Effector CD8-positive, alpha-beta T cell (primary cell): Measurements from ENCODE around the gene TJP1.
"Not testable (repeated sequence)": the region's sequence is repeated elsewhere in the genome, so short reads cannot be mapped to it uniquely, and the experiment has no call there.

Experiments used
- DNase-seq: peaks from one replicate; lab custom pipeline; 2025; lab: John Stamatoyannopoulos, UW

The TJP1 gene

GRCh38 chr15:29799859-29800258 is 22.4 kb downstream of the TJP1 start:
- DNase-seq, result no peak

- DNase-seq, result no peak
Measured at GRCh38 chr15:29795610-29796009, 26.7 kb downstream of the TJP1 start.

GRCh38 chr15:29792426-29793159 is 29.7 kb downstream of the TJP1 start:
- DNase-seq, result no peak

GRCh38 chr15:29790607-29791006 is 31.7 kb downstream of the TJP1 start:
- DNase-seq, result no peak

GRCh38 chr15:29789871-29790270 is 32.4 kb downstream of the TJP1 start:
- no peak for DNase-seq

- DNase-seq, result no peak
Measured at GRCh38 chr15:29788433-29789034, 33.7 kb downstream of the TJP1 start.

- no peak for DNase-seq
Measured at GRCh38 chr15:29787767-29788166, 34.5 kb downstream of the TJP1 start.

GRCh38 chr15:29785642-29786041 is 36.6 kb downstream of the TJP1 start:
- DNase-seq, result no peak

- DNase-seq, result no peak
Measured at GRCh38 chr15:29785136-29785535, 37.1 kb downstream of the TJP1 start.

GRCh38 chr15:29784413-29784812 is 37.9 kb downstream of the TJP1 start:
- DNase-seq, result no peak

GRCh38 chr15:29782816-29783215 is 39.5 kb downstream of the TJP1 start:
- DNase-seq, result not testable (repeated sequence)

GRCh38 chr15:29778382-29778781 is 43.9 kb downstream of the TJP1 start:
- no peak for DNase-seq

GRCh38 chr15:29776859-29777258 is 45.4 kb downstream of the TJP1 start:
- no peak for DNase-seq

- DNase-seq, result no peak
Measured at GRCh38 chr15:29774900-29775299, 47.4 kb downstream of the TJP1 start.

GRCh38 chr15:29773816-29774215 is 48.5 kb downstream of the TJP1 start:
- DNase-seq, result no peak

GRCh38 chr15:29773000-29773399 is 49.3 kb downstream of the TJP1 start:
- no peak for DNase-seq

- no peak for DNase-seq
Measured at GRCh38 chr15:29770796-29771195, 51.5 kb downstream of the TJP1 start.

- DNase-seq, result no peak
Measured at GRCh38 chr15:29765898-29766527, 56.3 kb downstream of the TJP1 start.

- no peak for DNase-seq
Measured at GRCh38 chr15:29765234-29765841, 56.9 kb downstream of the TJP1 start.

GRCh38 chr15:29759596-29759995 is 62.7 kb downstream of the TJP1 start:
- DNase-seq, result no peak

GRCh38 chr15:29756358-29757267 is 65.7 kb downstream of the TJP1 start:
- no peak for DNase-seq

- not testable (repeated sequence) for DNase-seq
Measured at GRCh38 chr15:29754009-29754408, 68.3 kb downstream of the TJP1 start.
